Thyroid gland (tissue), 4 donors: ENCODE data around the gene POLN. TPM values are rescaled to one million over a fixed set of nuclear protein-coding genes. Genes with fewer than 3 reads are reported as not detected.

Experiments
- DNase-seq, 2 donors: peaks; one replicate each; pipeline ENCODE4 v3.0.0-alpha.2; 2019
- H3K27ac ChIP-seq, 3 donors: fragments of 200-600 bp; sonication (generic); 1 replicate in 2 of 3; 2 replicates in 1 of 3; pipeline ENCODE4 v1.5.1; 2016 to 2019; ENCODE audit warnings: mild to moderate bottlenecking in 1 of 3, moderate library complexity in 1 of 3
- H3K27me3 ChIP-seq: fragments of 200-600 bp; sonication (generic); one replicate; pipeline ENCODE4 v1.5.1; 2019
- H3K36me3 ChIP-seq, 2 donors: fragments of 200-600 bp; sonication (generic); one replicate each; pipeline ENCODE4 v1.5.1; 2016 to 2019
- H3K4me1 ChIP-seq, 2 donors: fragments of 200-600 bp; sonication (generic); one replicate each; pipeline ENCODE4 v1.5.1; 2017 to 2019
- H3K4me3 ChIP-seq, 3 donors: fragments of 200-600 bp; sonication (generic); replicated peaks in 1 of 3; 1 replicate in 2 of 3; 2 replicates in 1 of 3; pipeline ENCODE4 v1.5.1; 2016; ENCODE audit warnings: mild to moderate bottlenecking in 1 of 3
- H3K9me3 ChIP-seq: fragments of 200-600 bp; sonication (generic); one replicate; pipeline ENCODE4 v1.5.1; 2017
- CTCF ChIP-seq, 6 experiments: fragments of 200-600 bp in 3 of 6; fragments of 450-650 bp in 3 of 6; sonication (generic) in 3 of 6; IDR thresholded peaks; one replicate each; pipeline ENCODE4 v1.5.1; 2016 to 2019; ENCODE audit warnings: antibody characterized with exemption in 6 of 6, mild to moderate bottlenecking in 2 of 6, inconsistent platforms in 1 of 6, moderate library complexity in 1 of 6
- POLR2A ChIP-seq, 2 donors: fragments of 450-650 bp; IDR thresholded peaks; one replicate each; pipeline ENCODE4 v1.6.1; 2017; ENCODE audit warnings: antibody characterized with exemption in 2 of 2, mild to moderate bottlenecking in 2 of 2, moderate library complexity in 1 of 2
- WGBS, 2 donors: methylation state at CpG; one replicate each; pipeline ENCODE4 v1.1.5; 2017; 5-methylcytosine and 5-hydroxymethylcytosine counted together
- intact Hi-C: fragments of 100-400 bp; cut with DNase I; formaldehyde crosslinking; loops from one replicate; pipeline ENCODE4 v1.15.1; 2023
- total RNA-seq, 4 donors: library from RNA; depleted of rRNA; stranded (reverse); fragments of >200 nt; gene quantifications; one replicate each; pipeline ENCODE4 v1.2.3, GENCODE V29; 2016

Gene POLN
- total RNA-seq, 4 donors from 2014 or later: 1.5 to 5.4 (median 3.0) TPM

DNA sequence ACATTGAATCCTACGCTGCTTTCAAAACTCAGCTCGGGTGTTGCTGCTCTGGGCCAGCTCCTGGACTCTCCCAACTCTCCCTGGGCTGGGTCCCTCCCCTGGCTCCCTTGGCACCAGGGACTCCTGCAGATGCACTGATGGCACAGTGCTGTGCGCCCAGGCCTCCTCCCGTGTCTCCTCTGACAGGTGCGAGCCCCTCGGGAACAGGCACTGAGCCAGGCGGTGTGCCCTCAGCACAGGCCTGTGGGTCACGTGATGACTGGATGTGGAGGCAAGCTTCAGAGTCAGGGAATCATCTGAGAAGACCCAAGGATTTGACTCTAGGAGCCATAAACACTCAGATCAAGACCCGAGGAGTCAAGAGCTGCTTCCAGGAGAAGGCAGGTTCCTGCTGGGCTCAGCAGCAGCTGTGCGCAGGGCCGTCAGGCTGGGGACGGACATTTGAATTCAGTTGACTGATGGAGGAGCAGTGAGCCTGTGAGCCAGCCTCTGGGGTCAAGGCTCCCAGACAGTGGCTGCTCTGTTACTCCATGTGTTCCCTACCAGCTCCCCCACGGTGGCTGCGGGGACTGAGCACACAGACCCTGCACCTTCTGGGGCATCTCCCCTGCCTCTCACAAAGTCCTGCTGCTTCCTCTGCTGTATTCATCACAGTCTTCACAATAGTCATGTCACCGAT is 149.8 kb downstream of the POLN start:
- Histone ChIP-seq H3K4me1 (no peaks in the 10 kb centered on the region), H3K27ac (no peak overlapping the region), H3K9me3 (no peaks in the 10 kb centered on the region), H3K27me3 (no peaks in the 10 kb centered on the region), H3K4me3 (no peak overlapping the region), H3K36me3 (no peaks in the 10 kb centered on the region)
- no peak for TF ChIP-seq CTCF (IDR thresholded peaks at IDR 0.05)
- no peak for TF ChIP-seq POLR2A (IDR thresholded peaks at IDR 0.05)
- no peak for DNase-seq
- intact Hi-C loops: no loop called here
- 89 to 91% methylated on average over 10 to 14 of the region's 15 CpGs for WGBS, 2 donors

DNA sequence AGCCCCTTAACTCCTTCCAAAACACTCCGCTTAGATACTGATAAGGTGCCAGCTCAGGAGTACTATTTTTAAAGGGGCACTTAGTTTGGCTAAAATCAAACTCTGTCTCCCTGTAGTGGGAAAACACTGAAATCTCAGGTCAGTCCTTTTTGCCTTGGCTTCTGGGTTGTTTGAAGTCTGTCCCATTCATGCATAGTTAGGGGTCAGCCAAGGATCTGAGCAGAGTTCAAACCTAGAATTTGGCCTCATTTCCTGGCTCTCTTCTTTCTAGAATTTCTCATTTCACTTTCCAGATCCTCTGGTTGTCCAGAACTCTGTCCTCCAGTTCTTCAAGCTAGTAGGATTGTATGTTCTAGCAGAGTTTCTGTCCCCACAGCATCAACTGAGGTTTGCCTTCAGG is 151.3 kb downstream of the POLN start:
- TF ChIP-seq POLR2A (IDR thresholded peaks at IDR 0.05): no peak
- no peak for TF ChIP-seq CTCF (IDR thresholded peaks at IDR 0.05)
- WGBS, 2 donors: 96 to 100% methylated on average over 1 of the region's 1 CpG

DNA sequence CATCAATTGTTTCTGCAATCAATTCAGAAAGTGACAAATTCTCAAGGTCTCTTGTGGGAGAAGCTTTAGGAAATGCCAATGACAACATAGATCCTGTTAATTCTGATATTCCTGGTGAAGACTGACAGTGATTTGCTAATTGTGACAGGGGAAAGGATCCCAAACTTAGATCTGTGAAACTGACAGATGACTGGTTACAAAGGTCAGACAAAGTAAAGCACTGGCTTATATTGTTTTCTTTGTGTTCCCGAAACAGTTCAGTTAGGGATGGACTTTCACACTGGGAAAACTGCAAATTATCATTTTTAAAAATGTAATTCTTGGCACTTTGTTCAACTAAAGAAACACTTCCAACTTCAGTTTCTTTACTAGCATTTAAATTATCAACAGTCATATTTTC is 152.7 kb downstream of the POLN start:
- no peak for DNase-seq
- Histone ChIP-seq H3K27me3 (no peaks in the 10 kb centered on the region), H3K4me3 (no peak overlapping the region), H3K27ac (no peak overlapping the region), H3K4me1 (no peaks in the 10 kb centered on the region), H3K9me3 (no peaks in the 10 kb centered on the region), H3K36me3 (no peaks in the 10 kb centered on the region)
- intact Hi-C loops: no loop called here
- WGBS, 2 donors: 80 to 87% methylated on average over 1 of the region's 1 CpG
- TF ChIP-seq POLR2A (IDR thresholded peaks at IDR 0.05): no peak
- TF ChIP-seq CTCF (IDR thresholded peaks at IDR 0.05): no peak

More for the DNA sequence above, 151.3 kb downstream of the POLN start:
- Histone ChIP-seq H3K27ac (no peak overlapping the region), H3K27me3 (no peaks in the 10 kb centered on the region), H3K4me3 (no peak overlapping the region), H3K4me1 (no peaks in the 10 kb centered on the region), H3K36me3 (no peaks in the 10 kb centered on the region), H3K9me3 (no peaks in the 10 kb centered on the region)
- DNase-seq: no peak
- intact Hi-C loops: no loop called here

DNA sequence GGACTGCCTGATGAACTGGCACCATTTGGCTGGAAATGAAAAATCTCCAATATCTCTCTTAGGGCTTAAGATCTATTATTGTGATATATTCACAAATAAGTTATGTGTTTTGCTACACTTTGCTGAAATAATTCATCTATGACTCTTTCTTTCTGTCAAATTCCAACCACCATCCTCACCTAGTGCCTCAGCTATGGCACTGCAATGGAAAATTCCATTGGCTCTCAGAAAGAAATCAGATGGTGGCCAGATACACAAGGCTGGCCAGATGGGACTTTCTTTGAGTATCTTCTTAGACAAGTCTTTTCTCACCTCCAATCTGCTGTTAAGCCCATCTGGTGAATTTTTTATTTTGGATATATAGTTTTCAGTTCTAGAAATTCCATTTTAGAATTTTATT is 154.8 kb downstream of the POLN start:
- no peak for DNase-seq
- Histone ChIP-seq H3K27ac (no peak overlapping the region), H3K4me3 (no peak overlapping the region), H3K4me1 (no peaks in the 10 kb centered on the region), H3K27me3 (no peaks in the 10 kb centered on the region), H3K36me3 (no peaks in the 10 kb centered on the region), H3K9me3 (no peaks in the 10 kb centered on the region)
- TF ChIP-seq CTCF (IDR thresholded peaks at IDR 0.05) (peak in 1 of 6 experiments; percentile 17), POLR2A (IDR thresholded peaks at IDR 0.05) (no peak)
- intact Hi-C loops: no loop called here

DNA sequence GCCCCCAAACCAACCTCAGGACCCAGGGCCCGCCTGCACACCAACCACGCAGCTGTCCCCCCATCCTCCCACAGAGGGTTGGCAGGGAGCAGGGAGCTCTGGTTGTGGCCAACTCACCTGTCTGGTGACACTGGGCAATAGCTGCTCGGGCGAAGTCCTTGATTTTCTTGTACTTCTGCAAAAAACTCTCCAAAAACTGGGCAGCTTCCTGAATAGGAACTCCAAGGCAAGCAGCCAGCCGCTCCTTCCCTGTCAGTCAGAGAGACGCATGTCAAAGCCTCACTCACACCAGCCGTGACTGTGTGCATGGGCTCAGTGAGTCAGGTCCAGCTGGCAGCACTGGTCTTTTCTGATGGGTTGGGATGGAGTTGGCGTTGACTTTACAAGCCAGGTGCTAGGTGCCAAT is 156.4 kb downstream of the POLN start:
- Histone ChIP-seq H3K4me3 (no peak overlapping the region), H3K36me3 (no peaks in the 10 kb centered on the region), H3K27ac (no peak overlapping the region), H3K4me1 (no peaks in the 10 kb centered on the region), H3K9me3 (no peaks in the 10 kb centered on the region), H3K27me3 (no peaks in the 10 kb centered on the region)
- TF ChIP-seq CTCF (IDR thresholded peaks at IDR 0.05) (no peak), POLR2A (IDR thresholded peaks at IDR 0.05) (no peak)
- no peak for DNase-seq
- WGBS, 2 donors: 96 to 98% methylated on average over 8 of the region's 8 CpGs
- intact Hi-C loops: no loop called here
